HEK293 (cell line): ENCODE data around the gene C1QTNF2.

Experiments
- CTCF ChIA-PET: fragments of 350-600 bp; formaldehyde crosslinking; extraction: SDS; loops from one replicate; lab custom pipeline; 2021; ENCODE audit warnings: antibody characterized with exemption; lab: Yijun Ruan, JAX
- POLR2A ChIA-PET: fragments of 300-600 bp; formaldehyde crosslinking; extraction: SDS; loops from one replicate; lab custom pipeline; 2020; ENCODE audit warnings: antibody characterized with exemption, inconsistent platforms; lab: Yijun Ruan, JAX
- H3K27ac ChIP-seq: fragments of 200-500 bp; sonication (Bioruptor generic); 2 replicates; pipeline ENCODE4 v1.5.1; 2014; ENCODE audit warnings: low read depth, low read length, control low read depth, inconsistent platforms; ENCODE audit errors: extremely low read depth
- H3K36me3 ChIP-seq, 2 experiments: fragments of 200-500 bp in 1 of 2; sonication (Bioruptor generic) in 1 of 2; 1 replicate in 1 of 2; 2 replicates in 1 of 2; pipeline ENCODE4 v1.5.1; 2014 to 2017; ENCODE audit warnings: inconsistent platforms in 2 of 2, low read length in 2 of 2; ENCODE audit not compliant: control insufficient read depth in 2 of 2, insufficient read depth in 1 of 2
- H3K4me1 ChIP-seq: fragments of 200-500 bp; sonication (Bioruptor generic); 2 replicates; pipeline ENCODE4 v1.5.1; 2014; ENCODE audit warnings: mild to moderate bottlenecking, low read length, inconsistent platforms; ENCODE audit not compliant: control insufficient read depth, insufficient read depth
- H3K4me3 ChIP-seq: 2 replicates; pipeline ENCODE4 v1.5.1; 2011; ENCODE audit warnings: low read depth, mild to moderate bottlenecking, control low read depth, low read length, moderate library complexity
- H3K9me3 ChIP-seq: fragments of 200-500 bp; sonication (Bioruptor generic); 2 replicates; pipeline ENCODE4 v1.5.1; 2014; ENCODE audit warnings: low read depth, low read length, inconsistent platforms; ENCODE audit not compliant: control insufficient read depth, insufficient read depth
- BCL11B ChIP-seq: fragments of 450-650 bp; formaldehyde crosslinking; IDR thresholded peaks from 2 replicates; pipeline ENCODE4 v1.5.1; 2016; ENCODE audit warnings: low read depth, missing biosample characterization, missing genetic modification characterization
- GFI1B ChIP-seq: fragments of 450-650 bp; formaldehyde crosslinking; IDR thresholded peaks from 2 replicates; pipeline ENCODE4 v1.5.1; 2016; ENCODE audit warnings: missing biosample characterization, missing genetic modification characterization
- GLI2 ChIP-seq: fragments of 450-650 bp; formaldehyde crosslinking; IDR thresholded peaks from 2 replicates; pipeline ENCODE4; 2017; ENCODE audit warnings: missing biosample characterization, missing genetic modification characterization, low read depth, borderline replicate concordance
- GLIS1 ChIP-seq: fragments of 450-650 bp; formaldehyde crosslinking; IDR thresholded peaks from 2 replicates; pipeline ENCODE4 v1.5.1; 2016; ENCODE audit warnings: missing biosample characterization, missing genetic modification characterization
- HOXA7 ChIP-seq: sonication (generic); formaldehyde crosslinking; IDR thresholded peaks from 2 replicates; pipeline ENCODE4 v1.8.1; 2022; ENCODE audit warnings: missing genetic modification reagents, borderline replicate concordance
- PRDM4 ChIP-seq: fragments of 450-650 bp; formaldehyde crosslinking; IDR thresholded peaks from 2 replicates; pipeline ENCODE4 v1.5.1; 2017; ENCODE audit warnings: missing biosample characterization, missing genetic modification characterization
- SP7 ChIP-seq: fragments of 450-650 bp; formaldehyde crosslinking; IDR thresholded peaks from 2 replicates; pipeline ENCODE4 v1.5.1; 2016; ENCODE audit warnings: missing biosample characterization, missing genetic modification characterization
- ZNF114 ChIP-seq: fragments of 450-650 bp; formaldehyde crosslinking; IDR thresholded peaks from 2 replicates; pipeline ENCODE4 v1.5.0; 2017; ENCODE audit warnings: missing biosample characterization, missing genetic modification characterization
- ZNF24 ChIP-seq: fragments of 450-650 bp; formaldehyde crosslinking; IDR thresholded peaks from 2 replicates; pipeline ENCODE4 v1.5.1; 2016; ENCODE audit warnings: missing biosample characterization, missing genetic modification characterization
- ZNF248 ChIP-seq: fragments of 450-650 bp; formaldehyde crosslinking; IDR thresholded peaks from 2 replicates; pipeline ENCODE4 v1.5.1; 2017; ENCODE audit warnings: missing biosample characterization, missing genetic modification characterization
- ZNF266 ChIP-seq: fragments of 450-650 bp; formaldehyde crosslinking; IDR thresholded peaks from 2 replicates; pipeline ENCODE4 v1.5.1; 2016; ENCODE audit warnings: missing biosample characterization, missing genetic modification characterization, low read depth
- ZNF292 ChIP-seq: fragments of 450-650 bp; formaldehyde crosslinking; IDR thresholded peaks from 2 replicates; pipeline ENCODE4 v1.5.1; 2016; ENCODE audit warnings: low read depth, missing biosample characterization, missing genetic modification characterization, borderline replicate concordance
- ZNF335 ChIP-seq: fragments of 450-650 bp; formaldehyde crosslinking; conservative IDR thresholded peaks from 2 replicates; pipeline ENCODE4 v1.5.1; 2016; ENCODE audit warnings: missing biosample characterization, missing genetic modification characterization
- ZNF416 ChIP-seq: fragments of 450-650 bp; formaldehyde crosslinking; IDR thresholded peaks from 2 replicates; pipeline ENCODE4 v1.5.1; 2016; ENCODE audit warnings: missing biosample characterization, missing genetic modification characterization
- ZNF514 ChIP-seq: fragments of 450-650 bp; formaldehyde crosslinking; IDR thresholded peaks from 2 replicates; pipeline ENCODE4 v1.5.1; 2016; ENCODE audit warnings: missing biosample characterization, missing genetic modification characterization
- ZNF558 ChIP-seq: fragments of 450-650 bp; formaldehyde crosslinking; IDR thresholded peaks from 2 replicates; pipeline ENCODE4 v1.5.1; 2016; ENCODE audit warnings: missing biosample characterization, missing genetic modification characterization
- ZNF629 ChIP-seq: fragments of 450-650 bp; formaldehyde crosslinking; IDR thresholded peaks from 2 replicates; pipeline ENCODE4 v1.5.1; 2017; ENCODE audit warnings: missing biosample characterization, missing genetic modification characterization
- ZNF654 ChIP-seq: fragments of 450-650 bp; formaldehyde crosslinking; IDR thresholded peaks from 2 replicates; pipeline ENCODE4 v1.5.1; 2016; ENCODE audit warnings: low read depth, missing biosample characterization, missing genetic modification characterization
- ZNF660 ChIP-seq: fragments of 450-650 bp; IDR thresholded peaks from 2 replicates; pipeline ENCODE4 v1.5.1; 2018; ENCODE audit warnings: missing biosample characterization, mild to moderate bottlenecking, missing genetic modification characterization
- ZNF664 ChIP-seq: fragments of 450-650 bp; formaldehyde crosslinking; IDR thresholded peaks from 2 replicates; pipeline ENCODE4 v1.5.1; 2016; ENCODE audit warnings: missing biosample characterization, missing genetic modification characterization
- ZNF777 ChIP-seq: fragments of 450-650 bp; formaldehyde crosslinking; IDR thresholded peaks from 2 replicates; pipeline ENCODE4 v1.5.1; 2017; ENCODE audit warnings: missing biosample characterization, missing genetic modification characterization, borderline replicate concordance

C1QTNF2 gene

GRCh38 chr5:160357394-160357793 lies 13.0 kb downstream of the C1QTNF2 start:
- POLR2A ChIA-PET, result interaction anchor here (0.6 kb wide), 1 partner anchor 34 kb away, joined by 3 read pairs; no protein-coding TSS in a partner anchor
- Histone ChIP-seq H3K4me3 (no peak overlapping the region), H3K27ac (no peak overlapping the region), H3K36me3 (no peaks in the 10 kb centered on the region), H3K4me1 (no peaks in the 10 kb centered on the region), H3K9me3 (no peaks in the 10 kb centered on the region)
- no peak for TF ChIP-seq HOXA7 (CRISPR knock-in tag)
- no peak for TF ChIP-seq ZNF114
- no peak for TF ChIP-seq ZNF335 (tag by site-specific recombination)
- TF ChIP-seq ZNF777, result no peak
- CTCF ChIA-PET, result interaction anchor here (1.1 to 1.6 kb wide), 2 partner anchors 12 to 276 kb away, joined by 3 to 4 read pairs; no protein-coding TSS in a partner anchor

DNA sequence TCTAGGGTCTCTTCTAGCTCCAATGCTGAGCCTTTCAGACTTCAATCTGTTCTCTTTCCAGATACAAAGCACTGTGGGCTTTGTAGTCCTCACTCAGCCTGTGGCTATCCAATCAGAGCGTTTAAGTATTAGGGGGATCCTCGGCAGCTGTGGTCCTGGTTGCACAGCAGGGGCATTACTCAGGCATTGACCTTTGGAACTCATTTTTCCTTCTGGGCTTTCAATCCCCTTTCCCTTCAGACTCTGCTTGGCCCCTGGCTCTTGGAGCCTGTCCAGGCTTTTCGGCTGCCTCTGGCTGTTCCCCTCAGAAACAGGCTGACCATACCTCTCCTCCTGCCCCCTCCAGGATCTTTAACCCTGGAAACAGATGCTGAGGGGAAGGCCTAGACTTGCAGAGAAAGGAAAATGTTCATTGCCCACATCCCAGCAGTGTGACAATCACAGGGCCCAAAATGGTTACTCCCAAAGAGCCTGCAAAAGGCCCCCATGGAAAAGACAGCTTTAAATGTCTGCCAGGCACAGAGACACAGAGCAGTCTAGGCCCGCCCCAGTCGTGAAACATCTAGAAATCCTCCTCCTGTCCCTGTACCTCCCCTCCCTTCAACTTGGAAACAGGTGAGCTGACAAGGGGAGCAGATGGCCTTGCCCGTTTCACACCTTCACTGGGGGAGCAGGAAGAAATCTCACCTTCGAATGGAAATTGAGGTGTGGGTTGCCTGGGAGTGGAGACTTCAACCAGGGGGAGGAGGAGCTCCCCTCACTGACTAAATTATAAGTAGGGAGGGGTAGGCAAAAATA lies 13.7 kb downstream of the C1QTNF2 start:
- Histone ChIP-seq H3K27ac (no peak overlapping the region), H3K4me1 (no peaks in the 10 kb centered on the region)

DNA sequence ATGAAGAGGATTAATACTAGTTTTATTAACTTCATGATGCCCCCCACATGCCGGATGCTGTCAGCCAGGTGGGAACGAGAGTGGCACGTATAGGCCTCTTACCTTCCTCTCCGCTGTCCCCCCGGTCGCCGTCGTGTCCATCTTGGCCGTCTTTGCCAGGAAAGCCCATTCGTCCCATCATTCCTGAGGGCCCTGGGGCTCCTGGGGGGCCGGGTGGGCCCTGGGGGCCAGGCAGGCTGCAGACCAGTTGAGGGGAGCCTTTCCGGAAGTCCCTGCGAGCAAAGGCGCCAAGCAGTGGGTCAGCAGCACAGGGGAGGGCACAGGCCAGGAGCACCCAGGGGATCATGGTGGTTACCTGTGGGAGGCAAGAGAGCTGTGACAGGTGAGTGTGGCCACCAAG lies 15.8 kb downstream of the C1QTNF2 start:
- H3K27ac ChIP-seq, result no peak overlapping the region
- TF ChIP-seq ZNF514 (tag by site-specific recombination) (no peak), ZNF654 (tag by site-specific recombination) (no peak), ZNF266 (no peak), ZNF558 (tag by site-specific recombination) (no peak), ZNF629 (tag by site-specific recombination) (no peak)
- TF ChIP-seq, all 188 proteins: peak for 0
- Histone ChIP-seq H3K4me1 (no peaks in the 10 kb centered on the region), H3K4me3 (no peak overlapping the region), H3K9me3 (no peaks in the 10 kb centered on the region), H3K36me3 (no peaks in the 10 kb centered on the region)
- CTCF ChIA-PET, result no interaction called here
- POLR2A ChIA-PET, result no interaction called here

More for the DNA sequence above, 13.7 kb downstream of the C1QTNF2 start:
- CTCF ChIA-PET, result interaction anchor here (1.6 kb wide), 1 partner anchor 276 kb away, joined by 3 read pairs; no protein-coding TSS in a partner anchor
- H3K9me3 ChIP-seq, result no peaks in the 10 kb centered on the region
- TF ChIP-seq GLIS1 (no peak), ZNF292 (tag by site-specific recombination) (no peak), GFI1B (tag by site-specific recombination) (no peak), ZNF416 (no peak), GLI2 (tag by site-specific recombination) (no peak), BCL11B (tag by site-specific recombination) (no peak), ZNF660 (tag by site-specific recombination) (no peak), ZNF248 (tag by site-specific recombination) (no peak), ZNF664 (no peak)
- TF ChIP-seq, all 188 proteins: peak for 0
- POLR2A ChIA-PET, result interaction anchor here (0.6 kb wide), 1 partner anchor 35 kb away, joined by 3 read pairs; no protein-coding TSS in a partner anchor
- Histone ChIP-seq H3K4me3 (no peak overlapping the region), H3K36me3 (no peaks in the 10 kb centered on the region)

DNA sequence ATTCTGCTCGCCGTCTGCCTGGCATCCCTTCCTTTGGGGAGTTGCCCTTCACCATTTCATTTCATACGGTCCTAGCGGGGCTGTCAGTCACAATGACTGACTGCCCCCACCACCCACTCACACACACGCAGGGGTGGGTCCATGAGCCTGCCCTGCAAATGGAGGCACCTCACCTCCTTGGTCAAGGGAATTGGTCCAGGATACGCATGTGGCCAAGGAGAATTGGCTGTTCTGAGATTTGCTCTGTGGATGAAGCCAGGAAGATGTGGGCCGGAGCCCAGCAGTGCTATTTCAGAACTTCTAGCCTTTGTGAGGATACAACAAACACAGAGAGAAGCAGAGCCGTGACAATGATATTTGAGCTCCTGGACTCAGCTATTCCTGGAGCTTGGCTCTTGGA lies 17.0 kb downstream of the C1QTNF2 start:
- H3K9me3 ChIP-seq, result no peaks in the 10 kb centered on the region
- CTCF ChIA-PET, result no interaction called here
- POLR2A ChIA-PET, result no interaction called here

More for the DNA sequence above, 17.0 kb downstream of the C1QTNF2 start:
- Histone ChIP-seq H3K4me3 (no peak overlapping the region), H3K36me3 (no peaks in the 10 kb centered on the region), H3K4me1 (no peaks in the 10 kb centered on the region), H3K27ac (no peak overlapping the region)
- TF ChIP-seq ZNF24, result no peak
- no peak for TF ChIP-seq SP7 (tag by site-specific recombination)
- no peak for TF ChIP-seq ZNF266
- TF ChIP-seq PRDM4 (tag by site-specific recombination), result no peak
